Fibroblast of lung (primary cell): ENCODE results near the gene FIGNL1. TPM values are rescaled to one million over a fixed set of nuclear protein-coding genes. Genes with fewer than 3 reads are reported as not detected.

Experiments
- DNase-seq, 2 donors: peaks; one replicate each; pipeline versions ENCODE4 v3.0.0 to v3.0.0-alpha.2; 2010; ENCODE audit warnings: low read depth in 2 of 2
- H2AFZ ChIP-seq: 2 replicates; pipeline ENCODE4 v1.5.1; 2012; ENCODE audit warnings: low read length, control low read depth, inconsistent platforms
- H3K27ac ChIP-seq: 2 replicates; pipeline ENCODE4 v1.5.1; 2011; ENCODE audit warnings: low read length, control low read depth; ENCODE audit not compliant: insufficient read depth
- H3K27me3 ChIP-seq: 2 replicates; pipeline ENCODE4 v1.5.1; 2011; ENCODE audit warnings: mild to moderate bottlenecking, low read length; ENCODE audit not compliant: control insufficient read depth, insufficient read depth
- H3K36me3 ChIP-seq: 2 replicates; pipeline ENCODE4 v1.5.1; 2011; ENCODE audit warnings: low read length; ENCODE audit not compliant: control insufficient read depth, insufficient read depth
- H3K4me1 ChIP-seq: 2 replicates; pipeline ENCODE4 v1.5.1; 2011; ENCODE audit warnings: low read length; ENCODE audit not compliant: control insufficient read depth, insufficient read depth; ENCODE audit errors: extremely low read depth
- H3K4me2 ChIP-seq: 2 replicates; pipeline ENCODE4 v1.5.1; 2011; ENCODE audit warnings: low read length, control low read depth; ENCODE audit not compliant: insufficient read depth; ENCODE audit errors: extremely low read depth
- H3K4me3 ChIP-seq, 4 experiments: fragments of 200-600 bp in 1 of 4; sonication (generic) in 1 of 4; replicated peaks in 1 of 4; 2 replicates each; pipeline ENCODE4 v1.5.1; 2011 to 2016; ENCODE audit warnings: low read length in 4 of 4, low read depth in 3 of 4, mild to moderate bottlenecking in 3 of 4, control low read depth in 2 of 4, inconsistent platforms in 1 of 4, mixed read lengths in 1 of 4; ENCODE audit not compliant: insufficient read depth in 1 of 4; ENCODE audit errors: control extremely low read depth in 1 of 4
- H3K79me2 ChIP-seq: 2 replicates; pipeline ENCODE4 v1.5.1; 2012; ENCODE audit warnings: mild to moderate bottlenecking, low read length, inconsistent platforms; ENCODE audit not compliant: control insufficient read depth, insufficient read depth
- H3K9ac ChIP-seq: 2 replicates; pipeline ENCODE4 v1.5.1; 2011; ENCODE audit warnings: mild to moderate bottlenecking, low read length, control low read depth; ENCODE audit not compliant: insufficient read depth
- H3K9me3 ChIP-seq: 2 replicates; pipeline ENCODE4 v1.5.1; 2012; ENCODE audit warnings: low read depth, low read length; ENCODE audit not compliant: control insufficient read depth, insufficient read depth
- H4K20me1 ChIP-seq: 2 replicates; pipeline ENCODE4 v1.5.1; 2011; ENCODE audit warnings: low read length; ENCODE audit not compliant: control insufficient read depth, insufficient read depth; ENCODE audit errors: extremely low read depth
- EZH2 ChIP-seq: IDR thresholded peaks from 2 replicates; pipeline ENCODE4 v1.5.1; 2012; ENCODE audit warnings: low read length, control low read depth, mild to moderate bottlenecking; ENCODE audit errors: missing control alignments
- polyA plus RNA-seq, 2 donors: library from polyadenylated mRNA; depleted of rRNA in 1 of 2; stranded (reverse) in 1 of 2; unstranded in 1 of 2; fragments of >200 nt; gene quantifications; 2 replicates each; pipeline ENCODE4 v1.2.1, GENCODE V29; 2011 to 2012; ENCODE audit warnings: missing spikeins in 1 of 2
- total RNA-seq: library from RNA; depleted of rRNA; stranded (reverse); fragments of >200 nt; gene quantifications from 2 replicates; pipeline ENCODE4 v1.2.1, GENCODE V29; 2014
- TF ChIP-seq, protein P1 (sequence below), 2 donors: IDR thresholded peaks in 1 of 2; conservative IDR thresholded peaks in 1 of 2; 1 replicate in 1 of 2; 2 replicates in 1 of 2; pipeline ENCODE4 v1.5.1; 2011 to 2012; ENCODE audit warnings: low read length in 2 of 2, control low read depth in 1 of 2, inconsistent platforms in 1 of 2, low read depth in 1 of 2, mild to moderate bottlenecking in 1 of 2

Gene FIGNL1
- total and polyA plus RNA-seq, 2 donors (not counting 1 experiment from before 2014, with no cell fraction given) = 6.4 to 8.2 TPM

DNA sequence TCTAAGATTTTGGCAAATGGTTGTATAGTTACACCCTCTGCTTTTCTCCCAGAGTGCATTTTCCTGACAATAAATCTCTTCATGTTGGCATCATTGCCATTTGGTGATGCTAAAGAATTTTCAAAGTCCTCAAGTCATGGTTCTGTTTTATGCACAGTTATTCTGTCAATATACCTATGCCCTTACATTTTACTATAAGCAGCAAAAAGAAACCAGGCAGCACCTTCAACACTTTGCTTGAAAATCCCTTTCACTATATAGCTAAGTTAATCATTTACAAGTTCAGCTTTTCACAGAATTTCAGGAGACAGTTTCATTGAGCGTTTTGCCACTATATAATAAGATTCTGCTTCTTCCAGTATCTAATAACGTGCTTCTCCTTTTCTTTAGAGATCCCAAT is 22.6 kb downstream of the FIGNL1 start:
- H3K36me3 ChIP-seq = no peaks in the 10 kb centered on the region
- H3K4me1 ChIP-seq = no peaks in the 10 kb centered on the region
- H3K4me2 ChIP-seq = no peak overlapping the region
- no peaks in the 10 kb centered on the region for H3K9me3 ChIP-seq
- H3K27me3 ChIP-seq = no peaks in the 10 kb centered on the region
- no peaks in the 10 kb centered on the region for H3K79me2 ChIP-seq
- H3K9ac ChIP-seq = no peak overlapping the region
- H3K27ac ChIP-seq = no peak overlapping the region
- DNase-seq = no peak
- H4K20me1 ChIP-seq = no peaks in the 10 kb centered on the region
- TF ChIP-seq EZH2 = no peak
- TF ChIP-seq, protein P1, sequence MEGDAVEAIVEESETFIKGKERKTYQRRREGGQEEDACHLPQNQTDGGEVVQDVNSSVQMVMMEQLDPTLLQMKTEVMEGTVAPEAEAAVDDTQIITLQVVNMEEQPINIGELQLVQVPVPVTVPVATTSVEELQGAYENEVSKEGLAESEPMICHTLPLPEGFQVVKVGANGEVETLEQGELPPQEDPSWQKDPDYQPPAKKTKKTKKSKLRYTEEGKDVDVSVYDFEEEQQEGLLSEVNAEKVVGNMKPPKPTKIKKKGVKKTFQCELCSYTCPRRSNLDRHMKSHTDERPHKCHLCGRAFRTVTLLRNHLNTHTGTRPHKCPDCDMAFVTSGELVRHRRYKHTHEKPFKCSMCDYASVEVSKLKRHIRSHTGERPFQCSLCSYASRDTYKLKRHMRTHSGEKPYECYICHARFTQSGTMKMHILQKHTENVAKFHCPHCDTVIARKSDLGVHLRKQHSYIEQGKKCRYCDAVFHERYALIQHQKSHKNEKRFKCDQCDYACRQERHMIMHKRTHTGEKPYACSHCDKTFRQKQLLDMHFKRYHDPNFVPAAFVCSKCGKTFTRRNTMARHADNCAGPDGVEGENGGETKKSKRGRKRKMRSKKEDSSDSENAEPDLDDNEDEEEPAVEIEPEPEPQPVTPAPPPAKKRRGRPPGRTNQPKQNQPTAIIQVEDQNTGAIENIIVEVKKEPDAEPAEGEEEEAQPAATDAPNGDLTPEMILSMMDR (conservative IDR thresholded peaks at IDR 0.05 in 1 of 2, IDR thresholded peaks at IDR 0.05 in 1 of 2; ENCODE audit: low read depth in 1 of 2, low read length in 2 of 2) = no peak
- H2AFZ ChIP-seq = no peak overlapping the region
- H3K4me3 ChIP-seq = no peak overlapping the region

DNA sequence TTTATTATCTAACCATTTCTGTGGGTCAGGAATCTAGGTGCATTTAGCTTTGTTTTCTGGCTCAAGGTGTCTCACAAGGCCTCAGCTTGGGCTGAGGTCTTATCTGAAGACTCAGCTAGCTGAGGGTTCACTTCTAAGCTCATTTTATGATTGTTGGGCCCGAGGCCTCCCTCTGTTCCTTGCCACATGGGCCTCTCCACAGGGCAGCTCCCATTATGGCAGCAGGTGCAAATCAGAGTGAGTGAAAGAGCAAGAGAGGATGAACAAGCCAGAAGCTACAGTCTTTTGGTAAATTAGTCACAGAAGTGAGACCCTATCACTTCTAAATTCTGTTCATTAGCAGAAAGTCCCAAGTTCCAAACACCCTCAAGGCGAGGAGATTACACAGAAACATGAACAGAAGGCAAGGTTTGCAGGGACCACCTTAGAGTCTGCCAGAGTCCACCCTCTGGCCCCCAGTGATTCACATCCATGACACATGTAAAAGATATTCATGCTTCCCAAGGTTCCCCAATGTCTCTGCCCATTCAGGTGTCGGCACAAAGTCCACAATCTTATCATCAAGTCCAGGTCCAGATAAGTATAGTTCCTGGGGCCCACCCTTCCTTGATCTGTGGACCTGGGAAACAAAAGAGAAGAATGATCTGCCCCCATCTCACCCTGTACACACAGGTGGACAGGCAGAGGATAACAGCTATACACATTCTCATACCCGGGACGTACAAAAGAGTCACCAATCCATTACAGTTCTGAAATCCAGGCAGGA is 23.7 kb downstream of the FIGNL1 start:
- H3K4me1 ChIP-seq = no peaks in the 10 kb centered on the region
- no peak overlapping the region for H3K4me2 ChIP-seq
- no peak overlapping the region for H2AFZ ChIP-seq
- TF ChIP-seq, protein P1 (conservative IDR thresholded peaks at IDR 0.05 in 1 of 2, IDR thresholded peaks at IDR 0.05 in 1 of 2; ENCODE audit: low read depth in 1 of 2, low read length in 2 of 2) = no peak
- TF ChIP-seq EZH2 = no peak
- no peak overlapping the region for H3K9ac ChIP-seq
- no peaks in the 10 kb centered on the region for H3K27me3 ChIP-seq
- no peak for DNase-seq
- H4K20me1 ChIP-seq = no peaks in the 10 kb centered on the region
- no peaks in the 10 kb centered on the region for H3K9me3 ChIP-seq
- no peak overlapping the region for H3K4me3 ChIP-seq
- no peak overlapping the region for H3K27ac ChIP-seq
- H3K36me3 ChIP-seq = no peaks in the 10 kb centered on the region
- H3K79me2 ChIP-seq = no peaks in the 10 kb centered on the region

DNA sequence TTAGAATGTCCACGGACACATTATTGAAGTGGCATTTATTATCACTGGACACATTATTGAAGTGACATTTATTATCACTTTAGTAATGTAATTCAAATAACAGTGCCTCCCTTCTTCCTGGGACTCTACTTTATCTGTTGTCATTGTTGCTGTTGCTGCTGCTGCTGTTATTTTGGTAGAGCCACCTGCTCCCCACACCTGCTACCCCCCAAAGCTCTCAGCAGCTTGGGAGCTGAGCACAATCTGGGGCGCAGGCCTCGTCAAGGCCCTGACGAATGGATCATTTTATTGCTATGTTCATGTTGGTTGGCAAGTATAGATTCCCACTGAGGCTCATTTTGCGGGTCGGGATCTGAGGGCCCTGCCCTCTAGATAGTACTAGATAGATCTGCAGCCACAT is 24.8 kb downstream of the FIGNL1 start:
- Histone ChIP-seq H3K9ac (no peak overlapping the region), H3K4me2 (no peak overlapping the region), H2AFZ (no peak overlapping the region), H3K4me3 (no peak overlapping the region), H3K27ac (no peak overlapping the region), H3K79me2 (no peaks in the 10 kb centered on the region), H3K27me3 (no peaks in the 10 kb centered on the region), H3K36me3 (no peaks in the 10 kb centered on the region), H4K20me1 (no peaks in the 10 kb centered on the region), H3K4me1 (no peaks in the 10 kb centered on the region), H3K9me3 (no peaks in the 10 kb centered on the region)
- DNase-seq = no peak
- TF ChIP-seq, protein P1 (conservative IDR thresholded peaks at IDR 0.05 in 1 of 2, IDR thresholded peaks at IDR 0.05 in 1 of 2; ENCODE audit: low read depth in 1 of 2, low read length in 2 of 2) = no peak
- no peak for TF ChIP-seq EZH2
